CD8-positive, alpha-beta memory T cell (primary cell): ENCODE data around the gene RAB9B. TPM values are rescaled to one million over a fixed set of nuclear protein-coding genes. Genes with fewer than 3 reads are reported as not detected.
"Not testable (repeated sequence)": the region's sequence is repeated elsewhere in the genome, so short reads cannot be mapped to it uniquely, and the experiment has no call there.

Source experiments
- CTCF ChIA-PET: fragments of 350-600 bp; sonication (Branson Sonifier 250); formaldehyde crosslinking; loops from one replicate; lab custom pipeline; 2021; ENCODE audit warnings: antibody characterized with exemption; lab: Charles Lee
- POLR2A ChIA-PET: fragments of 350-600 bp; sonication (Branson Sonifier 250); formaldehyde crosslinking; loops from one replicate; lab custom pipeline; 2021; ENCODE audit warnings: antibody characterized with exemption; lab: Charles Lee
- DNase-seq, 5 donors: peaks; one replicate each; pipeline versions ENCODE4 v3.0.0 to v3.0.0-alpha.2; 2020 to 2022; ENCODE audit warnings: mixed read lengths in 1 of 5
- H3K27ac ChIP-seq: one replicate; pipeline ENCODE4 v1.7.0; 2013; ENCODE audit warnings: low read depth, mild to moderate bottlenecking, low read length, moderate library complexity
- H3K27me3 ChIP-seq: 2 replicates; pipeline ENCODE4 v1.7.0; 2013; ENCODE audit warnings: low read length, mild to moderate bottlenecking; ENCODE audit not compliant: insufficient read depth, poor library complexity, severe bottlenecking
- H3K36me3 ChIP-seq: 2 replicates; pipeline ENCODE4 v1.7.0; 2013; ENCODE audit warnings: mild to moderate bottlenecking, low read length, moderate library complexity; ENCODE audit not compliant: insufficient read depth
- H3K4me1 ChIP-seq: 2 replicates; pipeline ENCODE4 v1.7.0; 2013; ENCODE audit warnings: mild to moderate bottlenecking, low read length, moderate library complexity; ENCODE audit not compliant: insufficient read depth
- H3K4me3 ChIP-seq: 2 replicates; pipeline ENCODE4 v1.7.0; 2013; ENCODE audit warnings: mild to moderate bottlenecking, low read length
- H3K9me3 ChIP-seq: 2 replicates; pipeline ENCODE4 v1.7.0; 2013; ENCODE audit warnings: mild to moderate bottlenecking, low read length
- H3K27ac Mint-ChIP-seq, 8 donors: one replicate each; pipeline ENCODE4 v1.8.0; 2020 to 2021; ENCODE audit warnings: mixed read lengths in 8 of 8, mild to moderate bottlenecking in 6 of 8, inconsistent platforms in 3 of 8, moderate library complexity in 3 of 8
- H3K27me3 Mint-ChIP-seq, 2 donors: one replicate each; pipeline ENCODE4 v1.8.0; 2020 to 2021; ENCODE audit warnings: mixed read lengths in 2 of 2, mild to moderate bottlenecking in 1 of 2, moderate library complexity in 1 of 2
- H3K36me3 Mint-ChIP-seq, 3 donors: one replicate each; pipeline ENCODE4 v1.8.0; 2020 to 2021; ENCODE audit warnings: mixed read lengths in 3 of 3, inconsistent platforms in 1 of 3, mild to moderate bottlenecking in 1 of 3
- H3K4me1 Mint-ChIP-seq, 3 donors: one replicate each; pipeline ENCODE4 v1.8.0; 2020 to 2021; ENCODE audit warnings: mixed read lengths in 3 of 3, inconsistent platforms in 1 of 3, mild to moderate bottlenecking in 1 of 3
- H3K4me3 Mint-ChIP-seq, 7 donors: one replicate each; pipeline ENCODE4 v1.8.0; 2020 to 2021; ENCODE audit warnings: mixed read lengths in 7 of 7, mild to moderate bottlenecking in 6 of 7, moderate library complexity in 4 of 7, inconsistent platforms in 2 of 7
- H3K9me3 Mint-ChIP-seq, 5 donors: one replicate each; pipeline ENCODE4 v1.8.0; 2020 to 2022; ENCODE audit warnings: mixed read lengths in 5 of 5, mild to moderate bottlenecking in 3 of 5, moderate library complexity in 2 of 5, inconsistent platforms in 1 of 5
- polyA plus RNA-seq: library from polyadenylated mRNA; unstranded; fragments of 300-500 nt; fragmentation: Illumina TruSeq; gene quantifications from one replicate; pipeline ENCODE4 v1.2.3, GENCODE V29; 2021
- total RNA-seq, 2 experiments: library from RNA; stranded (reverse); gene quantifications; one replicate each; pipeline ENCODE4 v1.2.3, GENCODE V29; 2021

RAB9B gene
- total and polyA plus RNA-seq, 3 experiments from 2014 or later: 0.22 to 0.44 (median 0.35) TPM

GRCh38 chrX:103823591-103823990 is 8.5 kb downstream of the RAB9B start:
- H3K4me3 Mint-ChIP-seq: no peak overlapping the region
- H3K9me3 ChIP-seq: no peaks in the 10 kb centered on the region
- H3K4me3 ChIP-seq: no peak overlapping the region
- H3K4me1 ChIP-seq: no peaks in the 10 kb centered on the region
- no peak overlapping the region for H3K27ac Mint-ChIP-seq
- no peak for DNase-seq
- no peak overlapping the region for H3K27ac ChIP-seq
- no peaks in the 10 kb centered on the region for H3K27me3 ChIP-seq
- H3K36me3 Mint-ChIP-seq: no peaks in the 10 kb centered on the region
- POLR2A ChIA-PET: no interaction called here
- H3K4me1 Mint-ChIP-seq: no peaks in the 10 kb centered on the region
- CTCF ChIA-PET: interaction anchor here (1.1 kb wide), 1 partner anchor 8 kb away, joined by 4 read pairs; the partner anchor contains the start of gene RAB9B
- peaks cover 1 to 3% of the 10 kb centered on the region in 2 donors for H3K27me3 Mint-ChIP-seq
- H3K9me3 Mint-ChIP-seq: no peaks in the 10 kb centered on the region
- H3K36me3 ChIP-seq: no peaks in the 10 kb centered on the region

GRCh38 chrX:103820802-103821201 is 11.3 kb downstream of the RAB9B start:
- H3K9me3 Mint-ChIP-seq, H3K4me3 Mint-ChIP-seq, DNase-seq, H3K27me3 ChIP-seq, CTCF ChIA-PET, POLR2A ChIA-PET, H3K4me1 ChIP-seq, H3K27ac ChIP-seq, H3K4me1 Mint-ChIP-seq, H3K9me3 ChIP-seq, H3K4me3 ChIP-seq, H3K27me3 Mint-ChIP-seq, H3K36me3 Mint-ChIP-seq, H3K27ac Mint-ChIP-seq, H3K36me3 ChIP-seq: not testable (repeated sequence)

- POLR2A ChIA-PET: no interaction called here
- H3K4me3 ChIP-seq: no peak overlapping the region
These were observed 13.0 kb downstream of the RAB9B start for GRCh38 chrX:103818842-103819619.

GRCh38 chrX:103817502-103817901 is 14.6 kb downstream of the RAB9B start:
- POLR2A ChIA-PET: no interaction called here
- no peak overlapping the region for H3K27ac ChIP-seq
- Mint-ChIP-seq H3K27ac (no peak overlapping the region), H3K36me3 (no peaks in the 10 kb centered on the region), H3K9me3 (no peaks in the 10 kb centered on the region), H3K4me3 (no peak overlapping the region), H3K4me1 (no peaks in the 10 kb centered on the region), H3K27me3 (peaks cover 7 to 14% of the 10 kb centered on the region in 2 donors)
- DNase-seq: peak in 3 of 5 donors; percentile 1 to 45 (median 30)
- CTCF ChIA-PET: interaction anchor here (1.5 kb wide), 1 partner anchor 12 kb away, joined by 3 read pairs; no protein-coding TSS in a partner anchor
- H3K4me1 ChIP-seq: no peaks in the 10 kb centered on the region
- no peaks in the 10 kb centered on the region for H3K27me3 ChIP-seq
- no peak overlapping the region for H3K4me3 ChIP-seq
- H3K9me3 ChIP-seq: no peaks in the 10 kb centered on the region
- no peaks in the 10 kb centered on the region for H3K36me3 ChIP-seq

More at GRCh38 chrX:103818842-103819619, 13.0 kb downstream of the RAB9B start:
- Mint-ChIP-seq H3K4me3 (no peak overlapping the region), H3K36me3 (no peaks in the 10 kb centered on the region), H3K9me3 (no peaks in the 10 kb centered on the region), H3K27ac (no peak overlapping the region), H3K27me3 (peaks cover 5 to 8% of the 10 kb centered on the region in 2 donors), H3K4me1 (no peaks in the 10 kb centered on the region)
- Histone ChIP-seq H3K27me3 (no peaks in the 10 kb centered on the region), H3K27ac (no peak overlapping the region), H3K4me1 (no peaks in the 10 kb centered on the region), H3K36me3 (no peaks in the 10 kb centered on the region), H3K9me3 (no peaks in the 10 kb centered on the region)
- CTCF ChIA-PET: interaction anchor here (1.0 to 1.2 kb wide), 2 partner anchors 12 to 282 kb away, joined by 3 to 4 read pairs; no protein-coding TSS in a partner anchor
- DNase-seq: no peak

GRCh38 chrX:103817101-103817500 is 15.0 kb downstream of the RAB9B start:
- H3K36me3 Mint-ChIP-seq, H3K27ac ChIP-seq, DNase-seq, H3K27ac Mint-ChIP-seq, H3K9me3 ChIP-seq, POLR2A ChIA-PET, H3K27me3 ChIP-seq, H3K4me1 ChIP-seq, H3K4me1 Mint-ChIP-seq, H3K36me3 ChIP-seq, H3K4me3 Mint-ChIP-seq, H3K9me3 Mint-ChIP-seq, H3K4me3 ChIP-seq: not testable (repeated sequence)
- CTCF ChIA-PET: interaction anchor here (1.5 kb wide), 1 partner anchor 12 kb away, joined by 3 read pairs; no protein-coding TSS in a partner anchor
- H3K27me3 Mint-ChIP-seq: peaks cover 7 to 14% of the 10 kb centered on the region in 2 donors

- CTCF ChIA-PET: no interaction called here
- no peak overlapping the region for H3K27ac Mint-ChIP-seq
- H3K4me1 Mint-ChIP-seq: no peaks in the 10 kb centered on the region
- Histone ChIP-seq H3K27me3 (no peaks in the 10 kb centered on the region), H3K9me3 (no peaks in the 10 kb centered on the region), H3K27ac (no peak overlapping the region), H3K4me1 (no peaks in the 10 kb centered on the region), H3K36me3 (no peaks in the 10 kb centered on the region), H3K4me3 (no peak overlapping the region)
- H3K27me3 Mint-ChIP-seq: peaks cover 10 to 22% of the 10 kb centered on the region in 2 donors
- H3K36me3 Mint-ChIP-seq: no peaks in the 10 kb centered on the region
- POLR2A ChIA-PET: no interaction called here
- H3K4me3 Mint-ChIP-seq: no peak overlapping the region
- DNase-seq: no peak
- no peaks in the 10 kb centered on the region for H3K9me3 Mint-ChIP-seq
These were observed 20.2 kb downstream of the RAB9B start for GRCh38 chrX:103811858-103812257.

- DNase-seq: no peak
- no peaks in the 10 kb centered on the region for H3K36me3 ChIP-seq
- no peak overlapping the region for H3K27ac Mint-ChIP-seq
These were observed 25.1 kb downstream of the RAB9B start for GRCh38 chrX:103806862-103807474.

GRCh38 chrX:103805860-103806259 is 26.2 kb downstream of the RAB9B start:
- Histone ChIP-seq H3K27me3 (no peaks in the 10 kb centered on the region), H3K9me3 (no peaks in the 10 kb centered on the region), H3K4me1 (no peaks in the 10 kb centered on the region), H3K27ac (no peak overlapping the region), H3K4me3 (no peak overlapping the region), H3K36me3 (no peaks in the 10 kb centered on the region)
- Mint-ChIP-seq H3K36me3 (no peaks in the 10 kb centered on the region), H3K27me3 (peaks cover 5 to 6% of the 10 kb centered on the region in 2 donors), H3K4me3 (no peak overlapping the region), H3K27ac (no peak overlapping the region), H3K4me1 (no peaks in the 10 kb centered on the region), H3K9me3 (no peaks in the 10 kb centered on the region)
- CTCF ChIA-PET: no interaction called here
- POLR2A ChIA-PET: no interaction called here
- no peak for DNase-seq

More at GRCh38 chrX:103806862-103807474, 25.1 kb downstream of the RAB9B start:
- Mint-ChIP-seq H3K4me1 (no peaks in the 10 kb centered on the region), H3K36me3 (no peaks in the 10 kb centered on the region), H3K4me3 (no peak overlapping the region), H3K27me3 (peaks cover 4 to 8% of the 10 kb centered on the region in 2 donors), H3K9me3 (no peaks in the 10 kb centered on the region)
- H3K27me3 ChIP-seq: no peaks in the 10 kb centered on the region
- H3K27ac ChIP-seq: no peak overlapping the region
- no peaks in the 10 kb centered on the region for H3K4me1 ChIP-seq
- H3K9me3 ChIP-seq: no peaks in the 10 kb centered on the region
- no peak overlapping the region for H3K4me3 ChIP-seq
- ChIA-PET CTCF (no interaction called here), POLR2A (no interaction called here)
